GM10248 (cell line): Measurements from ENCODE around the gene AMPD3.

ENCODE experiments used
- CTCF ChIA-PET: fragments of 300-600 bp; sonication (Branson Sonifier 250); formaldehyde crosslinking; extraction: SDS; loops from one replicate; lab custom pipeline; 2021; ENCODE audit warnings: antibody characterized with exemption; lab: Yijun Ruan, JAX
- POLR2A ChIA-PET: fragments of 350-650 bp; sonication (Branson Sonifier 250); formaldehyde crosslinking; extraction: SDS; loops from one replicate; lab custom pipeline; 2020; ENCODE audit warnings: antibody characterized with exemption; lab: Yijun Ruan, JAX
- DNase-seq: peaks from one replicate; pipeline ENCODE4 v3.0.0; 2012; ENCODE audit errors: extremely low spot score
- TF ChIP-seq, protein P1 (sequence below): IDR thresholded peaks from 2 replicates; pipeline ENCODE4 v1.5.1; 2012; ENCODE audit warnings: mild to moderate bottlenecking, low read depth; ENCODE audit errors: extremely low read depth, missing control alignments, control extremely low read depth

AMPD3 gene

DNA sequence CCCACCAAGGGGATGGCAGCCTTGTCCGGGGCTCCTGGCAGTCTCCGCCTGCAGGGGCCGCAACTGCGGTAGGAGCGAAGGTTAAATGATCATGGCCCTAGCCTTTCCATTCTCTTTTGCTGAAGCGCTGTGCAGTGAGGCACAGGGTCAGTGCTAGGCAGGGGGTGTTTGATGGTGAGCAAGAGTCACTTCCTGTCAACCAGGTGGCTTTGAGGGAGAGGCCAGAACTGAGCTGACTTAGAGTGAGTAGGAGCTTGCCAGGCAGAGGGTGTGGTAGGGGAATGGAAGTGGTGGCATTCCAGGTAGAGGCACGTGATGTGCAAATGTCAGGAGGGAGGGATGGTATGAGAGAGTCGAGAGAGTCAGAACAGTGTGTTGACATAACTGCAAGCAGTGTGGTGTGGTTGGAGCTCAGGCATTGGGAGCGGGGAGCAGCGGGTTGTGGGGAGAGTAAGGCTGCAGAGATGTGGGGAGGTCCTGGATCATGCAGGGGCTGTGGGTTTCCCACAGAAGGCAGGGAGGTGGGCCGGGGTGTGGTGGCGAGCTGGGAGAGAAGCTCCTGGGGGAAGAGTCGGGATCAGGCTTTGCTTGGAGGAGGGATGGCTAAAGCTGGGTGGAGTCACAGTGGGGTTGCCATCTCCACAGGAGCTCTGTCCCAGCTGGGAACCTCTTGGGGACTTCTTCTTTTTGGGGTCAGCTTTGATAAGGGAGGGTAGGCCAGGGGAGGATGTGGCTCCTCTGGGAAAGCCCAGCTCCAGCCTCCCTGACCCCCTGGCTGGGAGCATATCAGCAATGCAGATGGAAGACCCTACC lies 33.3 kb downstream of the AMPD3 start:
- ChIA-PET POLR2A (no interaction called here), CTCF (interaction anchor here (0.9 to 2.3 kb wide), 5 partner anchors 12 to 168 kb away, joined by 3 to 7 read pairs (median 3); partner anchors contain the start of gene RNF141)
- TF ChIP-seq, protein P1, sequence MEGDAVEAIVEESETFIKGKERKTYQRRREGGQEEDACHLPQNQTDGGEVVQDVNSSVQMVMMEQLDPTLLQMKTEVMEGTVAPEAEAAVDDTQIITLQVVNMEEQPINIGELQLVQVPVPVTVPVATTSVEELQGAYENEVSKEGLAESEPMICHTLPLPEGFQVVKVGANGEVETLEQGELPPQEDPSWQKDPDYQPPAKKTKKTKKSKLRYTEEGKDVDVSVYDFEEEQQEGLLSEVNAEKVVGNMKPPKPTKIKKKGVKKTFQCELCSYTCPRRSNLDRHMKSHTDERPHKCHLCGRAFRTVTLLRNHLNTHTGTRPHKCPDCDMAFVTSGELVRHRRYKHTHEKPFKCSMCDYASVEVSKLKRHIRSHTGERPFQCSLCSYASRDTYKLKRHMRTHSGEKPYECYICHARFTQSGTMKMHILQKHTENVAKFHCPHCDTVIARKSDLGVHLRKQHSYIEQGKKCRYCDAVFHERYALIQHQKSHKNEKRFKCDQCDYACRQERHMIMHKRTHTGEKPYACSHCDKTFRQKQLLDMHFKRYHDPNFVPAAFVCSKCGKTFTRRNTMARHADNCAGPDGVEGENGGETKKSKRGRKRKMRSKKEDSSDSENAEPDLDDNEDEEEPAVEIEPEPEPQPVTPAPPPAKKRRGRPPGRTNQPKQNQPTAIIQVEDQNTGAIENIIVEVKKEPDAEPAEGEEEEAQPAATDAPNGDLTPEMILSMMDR: no peak
- no peak for DNase-seq

DNA sequence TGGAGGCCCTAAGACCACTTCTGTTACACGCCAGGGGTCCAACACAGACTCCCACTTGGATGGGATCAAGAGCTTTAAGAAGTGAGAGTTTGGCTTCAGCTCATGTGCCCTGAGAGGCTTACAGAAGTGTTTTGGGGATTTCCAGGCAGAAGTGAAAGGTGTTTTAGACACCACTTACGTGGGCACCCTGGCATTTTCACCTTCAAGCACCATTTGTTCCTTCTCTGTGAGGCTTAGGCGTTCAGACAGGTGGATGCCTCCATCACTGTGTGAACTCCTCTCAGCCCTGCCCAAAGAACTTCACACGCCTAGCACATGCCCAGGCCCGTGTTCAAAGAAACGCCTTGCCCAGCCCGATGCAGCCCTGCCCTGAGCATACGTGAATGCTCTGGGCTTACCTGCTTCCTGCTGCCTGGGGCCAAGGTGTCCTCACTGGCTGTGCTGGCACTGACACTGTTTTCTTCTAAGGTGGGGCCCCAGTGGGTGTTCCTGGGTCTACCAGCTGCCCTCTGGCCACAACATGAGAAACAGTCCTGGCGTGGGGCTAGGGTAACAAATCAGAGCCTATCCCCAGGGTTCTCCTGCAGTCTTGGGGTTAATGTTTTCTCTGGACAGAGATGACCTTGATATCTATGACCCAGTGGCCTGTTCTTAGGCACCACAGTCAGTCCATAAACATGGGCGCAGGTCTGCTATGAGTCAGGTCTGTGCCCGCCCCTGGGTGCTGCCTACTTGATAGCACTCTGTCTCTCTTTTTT lies 34.0 kb downstream of the AMPD3 start:
- POLR2A ChIA-PET: no interaction called here
- TF ChIP-seq, protein P1: no peak
- DNase-seq: peak; percentile 62
- CTCF ChIA-PET: interaction anchor here (0.9 to 2.3 kb wide), 3 partner anchors 32 to 167 kb away, joined by 3 to 7 read pairs (median 3); partner anchors contain the start of gene RNF141

DNA sequence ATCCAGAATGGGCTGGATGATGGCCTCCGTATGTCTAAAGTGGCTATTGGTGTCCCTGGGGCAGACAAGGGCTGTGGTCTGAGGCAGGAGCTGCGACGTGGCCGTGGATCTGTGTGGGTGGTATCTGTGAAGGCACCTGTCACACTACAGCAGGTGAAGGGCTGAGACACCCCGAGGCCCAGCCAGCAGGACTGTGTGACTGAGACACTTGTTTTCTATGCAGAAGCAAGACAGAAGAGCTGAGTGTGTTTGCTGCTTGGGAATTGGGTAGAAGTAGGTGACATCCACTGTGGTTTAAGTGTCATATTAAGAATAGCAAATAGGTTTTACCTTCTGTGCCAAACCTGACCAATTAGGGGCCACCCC lies 35.0 kb downstream of the AMPD3 start:
- DNase-seq: no peak
- ChIA-PET POLR2A (no interaction called here), CTCF (interaction anchor here (1.4 kb wide), 1 partner anchor 14 kb away, joined by 3 read pairs; no protein-coding TSS in a partner anchor)
- TF ChIP-seq, protein P1: no peak

DNA sequence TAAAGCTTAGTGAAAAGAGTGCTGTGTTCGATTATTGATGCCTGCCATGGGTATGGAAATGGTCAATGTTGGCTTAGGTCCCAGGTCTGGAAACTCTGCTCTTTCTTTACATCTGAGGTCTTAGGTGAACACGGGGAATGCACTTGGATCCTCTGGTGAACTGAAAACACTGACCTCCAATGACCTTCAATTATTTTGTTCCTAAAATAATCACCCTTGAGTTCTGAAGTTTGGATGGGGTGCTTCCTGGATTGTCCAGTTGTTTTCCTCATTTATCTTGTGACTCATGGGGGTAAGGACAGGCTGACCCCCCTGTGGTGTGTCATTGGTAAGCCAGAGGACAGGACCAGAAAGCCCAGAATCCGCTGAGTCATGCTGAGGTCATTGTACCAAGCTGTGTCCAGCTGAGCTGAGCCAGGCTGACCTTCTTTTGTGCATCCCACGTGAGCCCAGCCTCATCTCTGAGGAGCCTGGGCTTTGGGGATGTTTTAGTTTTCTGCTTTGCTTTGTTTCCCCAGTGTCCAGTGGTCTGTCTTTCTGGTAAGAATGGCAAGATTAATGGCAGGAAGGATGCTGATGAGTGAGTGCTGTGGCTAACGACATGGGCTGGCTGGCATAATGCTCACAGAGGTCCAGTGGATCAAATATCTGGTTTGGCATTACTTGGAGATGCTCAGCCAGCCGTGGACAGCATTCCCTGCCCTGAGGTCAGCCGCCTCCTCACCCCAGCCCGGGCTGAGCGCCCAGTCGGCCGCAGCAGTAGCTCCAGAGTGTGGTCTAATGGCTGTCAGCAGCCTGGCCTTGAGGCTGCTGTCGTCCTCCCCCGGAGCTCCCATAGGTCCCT lies 35.6 kb downstream of the AMPD3 start:
- CTCF ChIA-PET: interaction anchor here (1.0 to 1.4 kb wide), 4 partner anchors 9 to 50 kb away, joined by 3 to 6 read pairs (median 3); partner anchors contain the start of gene RNF141
- DNase-seq: no peak
- POLR2A ChIA-PET: no interaction called here

DNA sequence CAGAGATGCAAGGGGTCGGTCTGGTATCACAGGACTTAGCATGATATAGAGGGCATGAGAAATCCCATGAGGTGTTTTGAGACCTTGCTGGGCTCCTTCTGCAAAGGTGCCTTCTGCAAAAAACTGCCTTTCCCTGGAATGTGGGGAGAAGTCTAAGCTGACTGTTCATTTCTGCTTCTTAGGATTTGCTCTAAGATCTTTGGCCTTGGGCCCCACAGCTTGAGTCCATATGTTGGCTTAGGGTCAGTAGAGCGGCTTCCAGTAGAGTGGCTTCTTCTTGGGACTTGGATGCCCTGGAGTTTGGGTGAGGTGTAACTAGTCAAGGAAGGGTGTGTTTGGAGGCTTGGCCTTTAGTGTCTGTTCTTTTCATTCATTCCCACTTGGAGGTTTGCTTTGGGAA lies 37.0 kb downstream of the AMPD3 start:
- CTCF ChIA-PET: interaction anchor here (1.3 kb wide), 1 partner anchor 49 kb away, joined by 6 read pairs; the partner anchor contains the start of gene RNF141
- no peak for DNase-seq
- TF ChIP-seq, protein P1: no peak
- POLR2A ChIA-PET: no interaction called here

More for the DNA sequence above, 35.6 kb downstream of the AMPD3 start:
- TF ChIP-seq, protein P1: no peak
